Adrenal gland (tissue), 5 donors: Measurements from ENCODE around the gene CLEC4M.

Experiments used
- CTCF ChIP-seq, 6 experiments: fragments of 450-650 bp in 4 of 6; fragments of 200-600 bp in 2 of 6; sonication (generic) in 1 of 6; IDR thresholded peaks; 1 replicate in 5 of 6; 2 replicates in 1 of 6; pipeline versions ENCODE4 v1.5.1 to v1.8.0; 2016 to 2021; ENCODE audit warnings: antibody characterized with exemption in 6 of 6, mild to moderate bottlenecking in 2 of 6, moderate library complexity in 1 of 6
- POLR2A ChIP-seq, 2 donors: fragments of 450-650 bp; IDR thresholded peaks; one replicate each; pipeline ENCODE4 v1.6.1; 2017; ENCODE audit warnings: antibody characterized with exemption in 2 of 2, mild to moderate bottlenecking in 2 of 2, moderate library complexity in 1 of 2
- donor health status: DM: no; HTN: no; CAD: no.

DNA sequence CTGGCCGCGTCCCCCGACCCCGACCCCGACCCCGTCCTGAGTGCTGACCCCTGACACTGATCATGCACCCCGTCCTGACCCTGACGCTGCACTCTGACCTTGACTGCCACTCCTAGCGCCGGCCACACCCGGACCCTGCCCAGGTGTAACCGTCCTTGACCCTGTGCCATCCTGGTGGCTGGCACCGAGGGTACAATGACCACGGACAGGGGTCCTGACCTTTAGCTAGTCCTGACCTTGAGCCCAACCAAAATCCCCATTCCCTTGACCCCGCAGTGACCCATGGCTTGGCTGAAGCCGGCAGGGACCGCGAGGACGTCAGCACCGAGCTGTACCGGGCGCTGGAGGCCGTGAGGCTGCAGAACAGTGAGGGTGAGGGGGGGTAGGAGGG is 25.9 kb downstream of the CLEC4M start:
- TF ChIP-seq CTCF (IDR thresholded peaks at IDR 0.05) (no peak), POLR2A (IDR thresholded peaks at IDR 0.05) (no peak)
